Measurements from ENCODE around the gene ITGB1BP1. TPM values are rescaled to one million over a fixed set of nuclear protein-coding genes. Genes with fewer than 3 reads are reported as not detected.

The ITGB1BP1 gene
- total and polyA plus RNA-seq, 4 donors = 52.7 to 148 (median 94.4) TPM

- Histone ChIP-seq H3K27me3 (ENCODE audit: control insufficient read depth, insufficient read depth, low read length) (no peaks in the 10 kb centered on the region), H3K27ac (ENCODE audit: low read depth, low read length) (no peak overlapping the region), H3K4me3 (ENCODE audit: low read depth, low read length) (no peak overlapping the region), H3K9me3 (ENCODE audit: control insufficient read depth, insufficient read depth, low read length) (no peaks in the 10 kb centered on the region), H3K4me1 (ENCODE audit: control insufficient read depth, insufficient read depth, low read length) (no peaks in the 10 kb centered on the region), H3K36me3 (ENCODE audit: control insufficient read depth, insufficient read depth, low read length) (peaks cover 59% of the 10 kb centered on the region)
- no peak for DNase-seq (ENCODE audit: low read depth in 4 of 6, low spot score in 6 of 6)
- 94% methylated on average over 17 of the region's 17 CpGs for WGBS (ENCODE audit: insufficient coverage)
These were observed 50.3 kb downstream of the ITGB1BP1 start for GRCh38 chr2:9373047-9373446.

DNA sequence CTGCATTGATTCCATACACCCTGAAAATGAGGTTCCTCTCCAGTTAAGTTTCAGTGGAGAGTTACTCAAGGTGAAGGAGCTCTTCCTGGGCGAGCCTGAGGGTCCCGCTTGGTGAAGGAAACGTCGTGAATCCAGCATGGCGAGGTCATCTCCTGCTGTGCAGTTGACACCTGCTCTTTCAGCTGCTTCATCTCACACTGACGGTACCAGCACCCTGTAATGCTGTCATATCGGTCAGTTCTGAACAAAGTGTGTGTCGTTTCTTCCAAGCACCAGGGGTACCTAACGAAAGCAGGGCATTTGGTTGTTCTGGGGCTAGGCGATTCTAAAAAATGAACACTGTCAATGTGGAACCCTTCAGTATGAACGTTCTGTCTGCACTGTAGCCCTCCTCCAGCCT is 52.6 kb downstream of the ITGB1BP1 start:
- WGBS (ENCODE audit: insufficient coverage) = 88% methylated on average over 10 of the region's 11 CpGs
- H3K27me3 ChIP-seq (ENCODE audit: control insufficient read depth, insufficient read depth, low read length) = no peaks in the 10 kb centered on the region
- no peak for DNase-seq (ENCODE audit: low read depth in 4 of 6, low spot score in 6 of 6)
- no peak overlapping the region for H3K27ac ChIP-seq (ENCODE audit: low read depth, low read length)
- H3K4me3 ChIP-seq (ENCODE audit: low read depth, low read length) = no peak overlapping the region
- no peaks in the 10 kb centered on the region for H3K4me1 ChIP-seq (ENCODE audit: control insufficient read depth, insufficient read depth, low read length)
- peaks cover 58% of the 10 kb centered on the region for H3K36me3 ChIP-seq (ENCODE audit: control insufficient read depth, insufficient read depth, low read length)
- no peaks in the 10 kb centered on the region for H3K9me3 ChIP-seq (ENCODE audit: control insufficient read depth, insufficient read depth, low read length)

DNA sequence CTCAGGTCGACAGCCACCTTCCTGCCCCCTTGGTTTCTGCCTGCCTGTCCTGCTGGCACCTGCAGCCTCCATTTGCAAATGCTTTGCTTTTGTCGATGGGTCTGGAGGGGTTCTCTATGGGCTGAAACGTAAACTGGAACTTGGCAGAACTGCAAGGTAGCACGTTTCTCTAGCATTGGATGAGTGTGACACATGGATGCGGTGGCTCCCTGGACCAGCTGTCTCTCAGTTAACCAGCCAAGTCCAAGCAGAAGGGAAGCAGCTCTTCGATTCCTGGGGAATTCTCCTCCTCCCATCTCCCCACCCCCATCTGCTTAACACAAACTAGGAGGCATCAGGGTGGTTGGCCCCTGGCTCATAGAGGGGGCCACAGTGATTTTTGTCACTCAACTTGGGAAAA is 57.3 kb downstream of the ITGB1BP1 start:
- H3K27ac ChIP-seq (ENCODE audit: low read depth, low read length) = no peak overlapping the region
- peak in 2 of 6 donors; percentile 73 to 92 for DNase-seq (ENCODE audit: low read depth in 4 of 6, low spot score in 6 of 6)
- no peaks in the 10 kb centered on the region for H3K9me3 ChIP-seq (ENCODE audit: control insufficient read depth, insufficient read depth, low read length)
- no peaks in the 10 kb centered on the region for H3K27me3 ChIP-seq (ENCODE audit: control insufficient read depth, insufficient read depth, low read length)
- H3K4me3 ChIP-seq (ENCODE audit: low read depth, low read length) = no peak overlapping the region
- no peaks in the 10 kb centered on the region for H3K4me1 ChIP-seq (ENCODE audit: control insufficient read depth, insufficient read depth, low read length)
- WGBS (ENCODE audit: insufficient coverage) = 67% methylated on average over 5 of the region's 6 CpGs
- peaks cover 40% of the 10 kb centered on the region for H3K36me3 ChIP-seq (ENCODE audit: control insufficient read depth, insufficient read depth, low read length)

- no peak overlapping the region for H3K27ac ChIP-seq (ENCODE audit: low read depth, low read length)
- H3K36me3 ChIP-seq (ENCODE audit: control insufficient read depth, insufficient read depth, low read length) = peaks cover 36% of the 10 kb centered on the region
- 86% methylated on average over 6 of the region's 8 CpGs for WGBS (ENCODE audit: insufficient coverage)
- H3K27me3 ChIP-seq (ENCODE audit: control insufficient read depth, insufficient read depth, low read length) = no peaks in the 10 kb centered on the region
- H3K9me3 ChIP-seq (ENCODE audit: control insufficient read depth, insufficient read depth, low read length) = no peaks in the 10 kb centered on the region
- no peak overlapping the region for H3K4me3 ChIP-seq (ENCODE audit: low read depth, low read length)
- no peaks in the 10 kb centered on the region for H3K4me1 ChIP-seq (ENCODE audit: control insufficient read depth, insufficient read depth, low read length)
- DNase-seq (ENCODE audit: low read depth in 4 of 6, low spot score in 6 of 6) = no peak
These were observed 57.8 kb downstream of the ITGB1BP1 start for GRCh38 chr2:9365498-9366019.

- no peaks in the 10 kb centered on the region for H3K4me1 ChIP-seq (ENCODE audit: control insufficient read depth, insufficient read depth, low read length)
- H3K9me3 ChIP-seq (ENCODE audit: control insufficient read depth, insufficient read depth, low read length) = no peaks in the 10 kb centered on the region
- H3K27ac ChIP-seq (ENCODE audit: low read depth, low read length) = no peak overlapping the region
- WGBS (ENCODE audit: insufficient coverage) = 60% methylated on average over 1 of the region's 4 CpGs
- H3K27me3 ChIP-seq (ENCODE audit: control insufficient read depth, insufficient read depth, low read length) = no peaks in the 10 kb centered on the region
- DNase-seq (ENCODE audit: low read depth in 4 of 6, low spot score in 6 of 6) = no peak
- no peak overlapping the region for H3K4me3 ChIP-seq (ENCODE audit: low read depth, low read length)
- peaks cover 34% of the 10 kb centered on the region for H3K36me3 ChIP-seq (ENCODE audit: control insufficient read depth, insufficient read depth, low read length)
These were observed 58.4 kb downstream of the ITGB1BP1 start for GRCh38 chr2:9364791-9365497.

DNA sequence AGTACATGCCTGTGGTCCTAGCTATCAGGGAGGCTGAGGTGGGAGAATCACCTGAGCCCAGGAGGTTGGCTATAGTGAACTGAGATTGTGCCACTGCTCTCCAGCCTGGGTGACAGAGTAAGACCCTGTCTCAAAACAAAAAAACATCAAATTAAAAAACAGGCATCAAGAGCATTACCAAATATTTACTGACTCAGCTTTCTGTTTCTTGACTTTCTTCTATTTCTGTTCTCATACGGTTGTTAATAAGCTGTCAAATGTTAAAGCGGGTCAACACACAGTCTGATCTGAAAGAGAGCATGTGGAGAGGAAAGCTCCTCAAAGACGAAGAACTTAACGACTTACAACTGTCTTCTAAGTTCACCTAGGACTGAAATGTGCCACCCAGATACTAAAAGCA is 59.0 kb downstream of the ITGB1BP1 start:
- Histone ChIP-seq H3K27ac (ENCODE audit: low read depth, low read length) (no peak overlapping the region), H3K4me1 (ENCODE audit: control insufficient read depth, insufficient read depth, low read length) (no peaks in the 10 kb centered on the region), H3K4me3 (ENCODE audit: low read depth, low read length) (no peak overlapping the region), H3K9me3 (ENCODE audit: control insufficient read depth, insufficient read depth, low read length) (no peaks in the 10 kb centered on the region), H3K36me3 (ENCODE audit: control insufficient read depth, insufficient read depth, low read length) (peaks cover 34% of the 10 kb centered on the region), H3K27me3 (ENCODE audit: control insufficient read depth, insufficient read depth, low read length) (no peaks in the 10 kb centered on the region)
- DNase-seq (ENCODE audit: low read depth in 4 of 6, low spot score in 6 of 6) = no peak
- WGBS (ENCODE audit: insufficient coverage) = no CpG with 5 or more reads among the region's 4 CpGs

GRCh38 chr2:9360701-9361100 is 62.6 kb downstream of the ITGB1BP1 start:
- WGBS (ENCODE audit: insufficient coverage) = 71% methylated on average over 1 of the region's 2 CpGs
- Histone ChIP-seq H3K4me1 (ENCODE audit: control insufficient read depth, insufficient read depth, low read length) (peaks cover 6% of the 10 kb centered on the region), H3K27me3 (ENCODE audit: control insufficient read depth, insufficient read depth, low read length) (no peaks in the 10 kb centered on the region), H3K36me3 (ENCODE audit: control insufficient read depth, insufficient read depth, low read length) (peaks cover 24% of the 10 kb centered on the region), H3K4me3 (ENCODE audit: low read depth, low read length) (no peak overlapping the region), H3K27ac (ENCODE audit: low read depth, low read length) (no peak overlapping the region), H3K9me3 (ENCODE audit: control insufficient read depth, insufficient read depth, low read length) (no peaks in the 10 kb centered on the region)
- no peak for DNase-seq (ENCODE audit: low read depth in 4 of 6, low spot score in 6 of 6)

DNA sequence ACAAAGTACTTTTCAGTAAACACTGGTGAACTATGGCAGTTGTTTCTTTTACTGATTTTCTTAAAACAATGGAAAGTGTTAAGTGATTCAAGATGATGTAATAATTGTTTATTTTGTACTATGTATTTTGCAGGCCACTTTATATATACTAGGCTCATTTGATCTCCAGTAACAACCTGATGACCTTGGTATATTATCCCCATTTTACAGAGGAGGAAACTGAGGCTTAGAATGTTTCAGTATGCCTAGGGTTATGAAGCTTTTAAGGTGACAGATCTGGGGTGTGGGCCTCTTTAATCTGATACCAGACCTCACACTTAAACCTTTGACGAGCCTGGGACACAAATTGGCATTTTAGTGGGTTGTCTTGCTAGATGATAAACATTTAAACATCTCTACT is 63.2 kb downstream of the ITGB1BP1 start:
- no CpG with 5 or more reads among the region's 1 CpG for WGBS (ENCODE audit: insufficient coverage)
- Histone ChIP-seq H3K9me3 (ENCODE audit: control insufficient read depth, insufficient read depth, low read length) (no peaks in the 10 kb centered on the region), H3K4me3 (ENCODE audit: low read depth, low read length) (no peak overlapping the region), H3K27ac (ENCODE audit: low read depth, low read length) (no peak overlapping the region), H3K4me1 (ENCODE audit: control insufficient read depth, insufficient read depth, low read length) (peaks cover 6% of the 10 kb centered on the region), H3K27me3 (ENCODE audit: control insufficient read depth, insufficient read depth, low read length) (no peaks in the 10 kb centered on the region), H3K36me3 (ENCODE audit: control insufficient read depth, insufficient read depth, low read length) (peaks cover 20% of the 10 kb centered on the region)
- DNase-seq (ENCODE audit: low read depth in 4 of 6, low spot score in 6 of 6) = no peak

GRCh38 chr2:9359463-9359862 is 63.9 kb downstream of the ITGB1BP1 start:
- no peak for DNase-seq (ENCODE audit: low read depth in 4 of 6, low spot score in 6 of 6)
- Histone ChIP-seq H3K36me3 (ENCODE audit: control insufficient read depth, insufficient read depth, low read length) (peaks cover 21% of the 10 kb centered on the region), H3K4me1 (ENCODE audit: control insufficient read depth, insufficient read depth, low read length) (peaks cover 6% of the 10 kb centered on the region), H3K9me3 (ENCODE audit: control insufficient read depth, insufficient read depth, low read length) (no peaks in the 10 kb centered on the region), H3K27ac (ENCODE audit: low read depth, low read length) (no peak overlapping the region), H3K27me3 (ENCODE audit: control insufficient read depth, insufficient read depth, low read length) (no peaks in the 10 kb centered on the region), H3K4me3 (ENCODE audit: low read depth, low read length) (no peak overlapping the region)
- 67% methylated on average over 2 of the region's 4 CpGs for WGBS (ENCODE audit: insufficient coverage)

DNA sequence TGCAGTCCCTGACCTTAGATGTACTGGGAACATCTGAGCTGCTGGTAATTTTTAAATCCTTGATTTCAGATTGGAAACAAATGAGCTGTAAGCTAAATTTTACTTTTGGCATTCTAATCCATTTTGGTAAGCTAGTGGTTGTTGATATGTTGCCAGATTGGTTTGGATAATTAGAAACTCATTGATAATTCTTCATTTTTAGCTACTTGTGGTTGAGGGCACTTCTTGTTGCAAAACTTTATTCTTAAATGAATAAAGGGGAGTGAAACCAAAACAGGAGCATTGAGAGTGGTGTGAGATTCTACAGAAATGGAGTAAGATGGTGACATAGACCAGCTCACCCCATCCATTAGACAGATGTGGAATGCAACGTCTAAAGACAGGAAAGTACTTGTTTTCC is 64.5 kb downstream of the ITGB1BP1 start:
- no peak for DNase-seq (ENCODE audit: low read depth in 4 of 6, low spot score in 6 of 6)
- no peaks in the 10 kb centered on the region for H3K9me3 ChIP-seq (ENCODE audit: control insufficient read depth, insufficient read depth, low read length)
- H3K4me3 ChIP-seq (ENCODE audit: low read depth, low read length) = no peak overlapping the region
- H3K4me1 ChIP-seq (ENCODE audit: control insufficient read depth, insufficient read depth, low read length) = peaks cover 6% of the 10 kb centered on the region
- WGBS (ENCODE audit: insufficient coverage) = no CpG with 5 or more reads among the region's 1 CpG
- no peaks in the 10 kb centered on the region for H3K27me3 ChIP-seq (ENCODE audit: control insufficient read depth, insufficient read depth, low read length)
- H3K36me3 ChIP-seq (ENCODE audit: control insufficient read depth, insufficient read depth, low read length) = peaks cover 23% of the 10 kb centered on the region
- no peak overlapping the region for H3K27ac ChIP-seq (ENCODE audit: low read depth, low read length)

Data from spinal cord (tissue), 10 donors.